ENCODE results near the gene DTNB. TPM values are rescaled to one million over a fixed set of nuclear protein-coding genes. Genes with fewer than 3 reads are reported as not detected.

DTNB gene
- total and polyA plus RNA-seq, 2 of the 4 experiments (the other 2 are of a cell fraction): 3.8 to 5.3 TPM

- WGBS, 2 experiments (ENCODE audit: extremely low coverage in 2 of 2, insufficient read length in 1 of 2): 50% methylated on average over 1 of the region's 4 CpGs; no CpG with 5 or more reads in 1 of the 2 experiments
- Histone ChIP-seq H2AK5ac (ENCODE audit: low read depth, low read length) (no peak overlapping the region), H3K4me3 (ENCODE audit: insufficient read depth, low read depth, low read length) (no peak overlapping the region), H3K9me1 (ENCODE audit: insufficient read depth, low read length) (no peaks in the 10 kb centered on the region), H3K23ac (ENCODE audit: low read depth, low read length) (no peak overlapping the region), H2AFZ (replicated peaks; ENCODE audit: low read length, poor library complexity) (no peak overlapping the region), H3K9me3 (ENCODE audit: control insufficient read depth, insufficient read depth, low read length) (no peaks in the 10 kb centered on the region), H3K9ac (ENCODE audit: low read depth, low read length) (no peak overlapping the region), H2BK5ac (ENCODE audit: low read depth, low read length, poor library complexity, severe bottlenecking) (no peak overlapping the region), H4K5ac (ENCODE audit: low read depth, low read length) (no peak overlapping the region), H2BK15ac (ENCODE audit: low read depth, low read length) (no peak overlapping the region), H4K91ac (ENCODE audit: insufficient read depth, low read depth, low read length) (no peak overlapping the region), H3K79me1 (ENCODE audit: low read depth in 1 of 2, low read length in 2 of 2) (no peaks in the 10 kb centered on the region), H3K14ac (replicated peaks; ENCODE audit: low read depth, low read length) (no peak overlapping the region), H3K4me2 (ENCODE audit: low read depth, low read length) (no peak overlapping the region), H4K20me1 (ENCODE audit: insufficient read depth, low read length) (no peaks in the 10 kb centered on the region), H3K27ac (ENCODE audit: insufficient read depth, low read length) (no peak overlapping the region), H3K36me3 (ENCODE audit: control insufficient read depth, insufficient read depth, low read length) (no peaks in the 10 kb centered on the region), H3K56ac (ENCODE audit: extremely low read depth, insufficient read depth, low read length) (no peak overlapping the region), H3K4me1 (ENCODE audit: control insufficient read depth, insufficient read depth, low read length) (no peaks in the 10 kb centered on the region), H3K27me3 (ENCODE audit: control insufficient read depth, insufficient read depth, low read length) (peaks cover 4% of the 10 kb centered on the region), H2AK9ac (replicated peaks; ENCODE audit: low read depth, low read length, poor library complexity) (no peak overlapping the region), H2BK20ac (ENCODE audit: low read depth, low read length) (no peak overlapping the region), H2BK120ac (ENCODE audit: low read depth, low read length) (no peak overlapping the region), H3K4ac (ENCODE audit: low read depth, low read length) (no peak overlapping the region), H3K18ac (ENCODE audit: low read depth, low read length) (no peak overlapping the region), H4K8ac (ENCODE audit: low read depth in 2 of 2, low read length in 2 of 2) (no peak overlapping the region)
- no peak for ATAC-seq (ENCODE audit: low read depth)
- peak; percentile 20 for DNase-seq
- intact Hi-C loops (cut with micrococcal nuclease) (no loop called here), in situ Hi-C loops (cut with MboI; ENCODE audit: low sequenced_read_pairs) (no loop called here), dilution Hi-C loops (cut with HindIII; ENCODE audit: low sequenced_read_pairs, unreplicated experiment) (no loop called here)
- ChIA-PET CTCF (interaction anchor here (0.5 kb wide), 1 partner anchor 50 kb away, joined by 3 read pairs; no protein-coding TSS in a partner anchor), POLR2A (ENCODE audit: unreplicated experiment) (no interaction called here)
- no peak for TF ChIP-seq CHD1 (IDR thresholded peaks at IDR 0.05; ENCODE audit: low read depth, low read length)
- TF ChIP-seq MAFK (IDR thresholded peaks at IDR 0.05; ENCODE audit: low read depth, low read length): no peak
- no TSS peak for BruUV-seq (replicated peaks)
Measured at GRCh38 chr2:25368660-25369059, 304.7 kb downstream of the DTNB start.
